ENCODE results near the gene AEBP1.

AEBP1 gene

GRCh38 chr7:44110719-44111635, 6.8 kb downstream of the AEBP1 start:
- H3K36me3 ChIP-seq (ENCODE audit: control insufficient read depth, low read depth, low read length) = peaks cover 23% of the 10 kb centered on the region
- H3K27ac ChIP-seq (ENCODE audit: low read length) = no peak overlapping the region
- peaks cover 1% of the 10 kb centered on the region for H3K27me3 ChIP-seq (ENCODE audit: control insufficient read depth, insufficient read depth, low read length)
- no peaks in the 10 kb centered on the region for H3K9me3 ChIP-seq (ENCODE audit: control insufficient read depth, low read depth, low read length)
- H3K4me3 ChIP-seq (ENCODE audit: low read length) = no peak overlapping the region
- no peaks in the 10 kb centered on the region for H3K4me1 ChIP-seq (ENCODE audit: control insufficient read depth, low read depth, low read length)
- no peak overlapping the region for H3K9ac ChIP-seq (ENCODE audit: low read length)

DNA sequence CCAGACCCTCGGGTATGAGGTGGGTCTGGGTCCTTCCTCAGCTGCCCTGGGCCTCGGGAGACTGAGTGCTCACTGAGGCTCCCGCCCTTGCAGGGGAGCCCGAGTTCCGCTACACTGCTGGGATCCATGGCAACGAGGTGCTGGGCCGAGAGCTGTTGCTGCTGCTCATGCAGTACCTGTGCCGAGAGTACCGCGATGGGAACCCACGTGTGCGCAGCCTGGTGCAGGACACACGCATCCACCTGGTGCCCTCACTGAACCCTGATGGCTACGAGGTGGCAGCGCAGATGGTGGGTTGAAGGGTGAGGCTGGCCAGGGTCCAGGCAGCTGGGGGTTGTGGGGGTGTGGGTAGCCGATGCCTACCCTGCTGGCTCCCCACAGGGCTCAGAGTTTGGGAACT, 7.6 kb downstream of the AEBP1 start:
- H3K4me3 ChIP-seq (ENCODE audit: low read length) = no peak overlapping the region
- H3K4me1 ChIP-seq (ENCODE audit: control insufficient read depth, low read depth, low read length) = no peaks in the 10 kb centered on the region
- H3K9me3 ChIP-seq (ENCODE audit: control insufficient read depth, low read depth, low read length) = no peaks in the 10 kb centered on the region
- peaks cover 29% of the 10 kb centered on the region for H3K36me3 ChIP-seq (ENCODE audit: control insufficient read depth, low read depth, low read length)
- no peak overlapping the region for H3K9ac ChIP-seq (ENCODE audit: low read length)
- H3K27me3 ChIP-seq (ENCODE audit: control insufficient read depth, insufficient read depth, low read length) = no peaks in the 10 kb centered on the region
- no peak overlapping the region for H3K27ac ChIP-seq (ENCODE audit: low read length)

DNA sequence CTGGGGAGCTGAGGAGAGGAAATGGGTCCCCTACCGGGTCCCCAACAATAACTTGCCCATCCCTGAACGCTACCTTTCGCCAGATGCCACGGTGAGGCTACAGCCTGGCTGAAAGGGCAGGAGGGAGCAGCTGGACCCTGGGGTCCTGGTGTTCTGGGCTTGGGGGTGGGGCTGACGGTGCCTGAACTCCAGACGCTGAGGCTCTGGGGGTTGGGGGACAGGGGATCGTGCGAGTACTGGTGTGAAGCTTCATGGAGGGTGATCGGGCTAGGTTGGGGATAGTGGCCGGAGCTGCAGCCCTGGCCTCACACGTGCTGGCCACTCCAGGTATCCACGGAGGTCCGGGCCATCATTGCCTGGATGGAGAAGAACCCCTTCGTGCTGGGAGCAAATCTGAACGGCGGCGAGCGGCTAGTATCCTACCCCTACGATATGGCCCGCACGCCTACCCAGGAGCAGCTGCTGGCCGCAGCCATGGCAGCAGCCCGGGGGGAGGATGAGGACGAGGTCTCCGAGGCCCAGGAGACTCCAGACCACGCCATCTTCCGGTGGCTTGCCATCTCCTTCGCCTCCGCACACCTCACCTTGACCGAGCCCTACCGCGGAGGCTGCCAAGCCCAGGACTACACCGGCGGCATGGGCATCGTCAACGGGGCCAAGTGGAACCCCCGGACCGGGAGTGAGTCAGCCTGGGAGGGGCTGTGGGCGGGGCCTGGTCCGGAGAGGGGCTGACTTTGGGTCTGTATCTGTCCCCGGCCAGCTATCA, 8.3 kb downstream of the AEBP1 start:
- H3K36me3 ChIP-seq (ENCODE audit: control insufficient read depth, low read depth, low read length) = peaks cover 35% of the 10 kb centered on the region
- H3K27me3 ChIP-seq (ENCODE audit: control insufficient read depth, insufficient read depth, low read length) = no peaks in the 10 kb centered on the region
- no peaks in the 10 kb centered on the region for H3K4me1 ChIP-seq (ENCODE audit: control insufficient read depth, low read depth, low read length)
- H3K9me3 ChIP-seq (ENCODE audit: control insufficient read depth, low read depth, low read length) = no peaks in the 10 kb centered on the region
- no peak overlapping the region for H3K4me3 ChIP-seq (ENCODE audit: low read length)
- H3K27ac ChIP-seq (ENCODE audit: low read length) = no peak overlapping the region
- H3K9ac ChIP-seq (ENCODE audit: low read length) = no peak overlapping the region

DNA sequence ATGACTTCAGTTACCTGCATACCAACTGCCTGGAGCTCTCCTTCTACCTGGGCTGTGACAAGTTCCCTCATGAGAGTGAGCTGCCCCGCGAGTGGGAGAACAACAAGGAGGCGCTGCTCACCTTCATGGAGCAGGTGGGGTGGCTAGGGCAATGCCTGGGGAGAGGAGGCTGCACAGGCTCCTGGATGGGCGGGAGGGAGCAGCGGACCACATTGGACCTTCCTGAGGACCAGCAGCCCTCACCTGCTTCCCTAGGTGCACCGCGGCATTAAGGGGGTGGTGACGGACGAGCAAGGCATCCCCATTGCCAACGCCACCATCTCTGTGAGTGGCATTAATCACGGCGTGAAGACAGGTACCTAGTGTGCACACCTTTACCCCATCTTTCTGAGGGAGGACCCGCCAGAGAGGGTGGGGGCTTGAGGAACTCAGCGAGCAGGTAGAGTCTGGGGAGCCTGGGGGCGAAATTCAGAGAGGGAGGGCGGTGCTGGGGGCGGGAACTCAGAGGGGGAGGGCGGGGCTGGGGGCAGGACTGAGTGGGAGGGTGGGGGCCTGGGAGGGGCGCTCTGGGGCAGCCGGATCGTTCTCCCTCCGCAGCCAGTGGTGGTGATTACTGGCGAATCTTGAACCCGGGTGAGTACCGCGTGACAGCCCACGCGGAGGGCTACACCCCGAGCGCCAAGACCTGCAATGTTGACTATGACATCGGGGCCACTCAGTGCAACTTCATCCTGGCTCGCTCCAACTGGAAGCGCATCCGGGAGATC, 9.0 kb downstream of the AEBP1 start:
- Histone ChIP-seq H3K9me3 (ENCODE audit: control insufficient read depth, low read depth, low read length) (no peaks in the 10 kb centered on the region), H3K4me3 (ENCODE audit: low read length) (no peak overlapping the region), H3K4me1 (ENCODE audit: control insufficient read depth, low read depth, low read length) (no peaks in the 10 kb centered on the region), H3K9ac (ENCODE audit: low read length) (no peak overlapping the region), H3K27ac (ENCODE audit: low read length) (no peak overlapping the region), H3K27me3 (ENCODE audit: control insufficient read depth, insufficient read depth, low read length) (no peaks in the 10 kb centered on the region), H3K36me3 (ENCODE audit: control insufficient read depth, low read depth, low read length) (peaks cover 43% of the 10 kb centered on the region)

DNA sequence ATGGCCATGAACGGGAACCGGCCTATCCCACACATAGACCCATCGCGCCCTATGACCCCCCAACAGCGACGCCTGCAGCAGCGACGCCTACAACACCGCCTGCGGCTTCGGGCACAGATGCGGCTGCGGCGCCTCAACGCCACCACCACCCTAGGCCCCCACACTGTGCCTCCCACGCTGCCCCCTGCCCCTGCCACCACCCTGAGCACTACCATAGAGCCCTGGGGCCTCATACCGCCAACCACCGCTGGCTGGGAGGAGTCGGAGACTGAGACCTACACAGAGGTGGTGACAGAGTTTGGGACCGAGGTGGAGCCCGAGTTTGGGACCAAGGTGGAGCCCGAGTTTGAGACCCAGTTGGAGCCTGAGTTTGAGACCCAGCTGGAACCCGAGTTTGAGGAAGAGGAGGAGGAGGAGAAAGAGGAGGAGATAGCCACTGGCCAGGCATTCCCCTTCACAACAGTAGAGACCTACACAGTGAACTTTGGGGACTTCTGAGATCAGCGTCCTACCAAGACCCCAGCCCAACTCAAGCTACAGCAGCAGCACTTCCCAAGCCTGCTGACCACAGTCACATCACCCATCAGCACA, 9.7 kb downstream of the AEBP1 start:
- Histone ChIP-seq H3K9me3 (ENCODE audit: control insufficient read depth, low read depth, low read length) (no peaks in the 10 kb centered on the region), H3K9ac (ENCODE audit: low read length) (no peak overlapping the region), H3K36me3 (ENCODE audit: control insufficient read depth, low read depth, low read length) (peaks cover 45% of the 10 kb centered on the region), H3K4me3 (ENCODE audit: low read length) (no peak overlapping the region), H3K27ac (ENCODE audit: low read length) (no peak overlapping the region), H3K4me1 (ENCODE audit: control insufficient read depth, low read depth, low read length) (no peaks in the 10 kb centered on the region), H3K27me3 (ENCODE audit: control insufficient read depth, insufficient read depth, low read length) (no peaks in the 10 kb centered on the region)

- no peak overlapping the region for H3K27ac ChIP-seq (ENCODE audit: low read length)
- H3K36me3 ChIP-seq (ENCODE audit: control insufficient read depth, low read depth, low read length) = peaks cover 53% of the 10 kb centered on the region
Observed at GRCh38 chr7:44114586-44115310, 10.6 kb downstream of the AEBP1 start.

DNA sequence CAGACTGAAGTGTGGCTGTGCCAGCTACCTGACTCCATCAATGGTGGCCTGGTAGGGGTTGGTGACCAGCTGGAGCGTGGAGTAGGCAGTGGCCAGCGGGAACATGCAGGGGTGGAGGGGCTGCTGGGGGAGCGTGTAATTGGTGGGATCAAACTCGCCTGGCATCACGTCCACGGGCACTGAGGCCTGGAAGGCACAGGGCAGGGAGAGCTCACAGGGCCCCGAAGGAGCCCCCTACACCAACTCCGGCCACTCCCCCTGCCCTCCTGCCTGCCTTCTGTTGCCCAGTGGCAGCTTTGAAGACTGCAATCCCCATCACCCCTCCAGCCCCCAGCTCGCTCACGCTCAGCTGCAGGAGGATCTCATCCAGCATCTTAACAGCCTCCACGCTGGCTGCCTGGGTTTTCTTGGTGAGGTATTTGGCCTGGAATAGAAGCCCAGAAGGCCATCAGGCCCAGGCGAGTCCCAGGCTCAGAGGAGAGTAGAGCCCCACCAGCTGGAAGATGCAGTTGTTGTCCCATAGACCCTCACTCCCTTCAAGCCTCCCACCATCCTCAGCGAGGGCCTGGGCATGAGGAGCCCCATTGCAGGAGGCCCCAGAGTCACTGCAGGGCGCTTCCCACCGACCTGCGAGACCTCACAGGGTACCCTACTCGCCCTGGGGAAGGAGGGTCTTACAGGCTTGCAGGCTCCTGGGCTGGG, 12.1 kb downstream of the AEBP1 start:
- peaks cover 64% of the 10 kb centered on the region for H3K36me3 ChIP-seq (ENCODE audit: control insufficient read depth, low read depth, low read length)
- no peak overlapping the region for H3K27ac ChIP-seq (ENCODE audit: low read length)
- H3K9ac ChIP-seq (ENCODE audit: low read length) = no peak overlapping the region

More at GRCh38 chr7:44114586-44115310, 10.6 kb downstream of the AEBP1 start:
- no peak overlapping the region for H3K9ac ChIP-seq (ENCODE audit: low read length)
- H3K4me1 ChIP-seq (ENCODE audit: control insufficient read depth, low read depth, low read length) = no peaks in the 10 kb centered on the region
- H3K4me3 ChIP-seq (ENCODE audit: low read length) = no peak overlapping the region
- no peaks in the 10 kb centered on the region for H3K9me3 ChIP-seq (ENCODE audit: control insufficient read depth, low read depth, low read length)
- H3K27me3 ChIP-seq (ENCODE audit: control insufficient read depth, insufficient read depth, low read length) = no peaks in the 10 kb centered on the region

GRCh38 chr7:44116789-44117666, 12.9 kb downstream of the AEBP1 start:
- no peaks in the 10 kb centered on the region for H3K4me1 ChIP-seq (ENCODE audit: control insufficient read depth, low read depth, low read length)
- H3K27me3 ChIP-seq (ENCODE audit: control insufficient read depth, insufficient read depth, low read length) = no peaks in the 10 kb centered on the region
- no peak overlapping the region for H3K4me3 ChIP-seq (ENCODE audit: low read length)
- H3K9me3 ChIP-seq (ENCODE audit: control insufficient read depth, low read depth, low read length) = no peaks in the 10 kb centered on the region
- no peak overlapping the region for H3K27ac ChIP-seq (ENCODE audit: low read length)
- H3K9ac ChIP-seq (ENCODE audit: low read length) = no peak overlapping the region
- H3K36me3 ChIP-seq (ENCODE audit: control insufficient read depth, low read depth, low read length) = peaks cover 70% of the 10 kb centered on the region

More for the DNA sequence above, 12.1 kb downstream of the AEBP1 start:
- Histone ChIP-seq H3K4me3 (ENCODE audit: low read length) (no peak overlapping the region), H3K9me3 (ENCODE audit: control insufficient read depth, low read depth, low read length) (no peaks in the 10 kb centered on the region), H3K4me1 (ENCODE audit: control insufficient read depth, low read depth, low read length) (no peaks in the 10 kb centered on the region), H3K27me3 (ENCODE audit: control insufficient read depth, insufficient read depth, low read length) (no peaks in the 10 kb centered on the region)

DNA sequence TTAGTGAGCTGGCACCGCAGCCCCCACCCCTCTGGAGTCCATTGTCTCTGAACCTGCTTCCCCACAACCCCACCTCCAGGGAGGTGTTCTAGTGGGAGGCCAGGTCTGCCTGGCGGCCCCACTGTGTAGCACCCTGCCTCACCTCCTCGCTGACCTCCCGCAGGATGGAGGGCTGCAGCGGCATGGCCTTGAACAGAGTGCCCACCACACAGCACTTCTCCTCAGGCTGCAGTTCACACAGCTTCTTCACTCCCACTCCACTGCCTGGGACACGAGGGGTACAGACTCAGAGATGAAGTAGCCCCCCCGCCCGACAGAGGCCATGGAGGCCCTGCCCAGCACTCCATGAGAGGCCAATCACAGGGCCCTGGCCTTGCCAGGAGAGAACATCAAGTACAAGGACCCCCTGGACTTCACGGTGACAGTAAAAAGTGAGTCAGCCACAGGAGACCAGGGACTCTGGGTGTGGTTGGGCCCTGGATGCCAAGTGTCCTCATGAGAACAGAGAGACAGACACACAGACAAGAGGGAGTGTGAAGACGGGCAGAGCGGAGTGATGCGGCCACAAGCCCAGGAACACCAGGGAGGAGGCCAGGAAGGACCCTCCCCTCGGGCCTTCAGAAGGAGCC, 13.8 kb downstream of the AEBP1 start:
- H3K27ac ChIP-seq (ENCODE audit: low read length) = no peak overlapping the region
- peaks cover 3% of the 10 kb centered on the region for H3K4me1 ChIP-seq (ENCODE audit: control insufficient read depth, low read depth, low read length)
- H3K9me3 ChIP-seq (ENCODE audit: control insufficient read depth, low read depth, low read length) = no peaks in the 10 kb centered on the region
- H3K4me3 ChIP-seq (ENCODE audit: low read length) = no peak overlapping the region
- peaks cover 70% of the 10 kb centered on the region for H3K36me3 ChIP-seq (ENCODE audit: control insufficient read depth, low read depth, low read length)
- H3K27me3 ChIP-seq (ENCODE audit: control insufficient read depth, insufficient read depth, low read length) = no peaks in the 10 kb centered on the region
- no peak overlapping the region for H3K9ac ChIP-seq (ENCODE audit: low read length)

All from iPS-18a (cell line).